Measurements from ENCODE around the gene RFTN1. TPM values are rescaled to one million over a fixed set of nuclear protein-coding genes. Genes with fewer than 3 reads are reported as not detected.
"Not testable (repeated sequence)": the region's sequence is repeated elsewhere in the genome, so short reads cannot be mapped to it uniquely, and the experiment has no call there.

Gene RFTN1
- total RNA-seq, 1 donor from 2014 or later: 3.1 TPM

DNA sequence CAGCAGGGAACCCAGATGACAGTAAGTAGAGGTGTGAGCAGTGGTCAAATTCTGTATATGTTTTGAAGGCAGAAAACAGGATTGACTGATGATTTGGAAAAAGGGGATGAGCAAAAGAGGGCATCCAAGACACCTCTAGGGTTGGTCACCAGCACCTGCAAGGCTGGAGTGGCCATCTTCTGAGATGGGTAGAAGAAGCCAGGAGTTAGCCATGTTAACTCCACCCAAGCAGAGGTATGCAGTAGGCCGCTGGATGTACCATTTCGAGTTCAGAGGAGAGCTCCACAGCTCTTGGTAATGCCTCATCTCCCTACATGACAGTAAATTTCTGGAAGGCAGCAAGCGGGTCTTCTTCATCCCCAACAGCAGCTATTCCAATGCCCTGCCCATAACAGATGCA, 7.0 kb downstream of the RFTN1 start:
- ATAC-seq: no peak

DNA sequence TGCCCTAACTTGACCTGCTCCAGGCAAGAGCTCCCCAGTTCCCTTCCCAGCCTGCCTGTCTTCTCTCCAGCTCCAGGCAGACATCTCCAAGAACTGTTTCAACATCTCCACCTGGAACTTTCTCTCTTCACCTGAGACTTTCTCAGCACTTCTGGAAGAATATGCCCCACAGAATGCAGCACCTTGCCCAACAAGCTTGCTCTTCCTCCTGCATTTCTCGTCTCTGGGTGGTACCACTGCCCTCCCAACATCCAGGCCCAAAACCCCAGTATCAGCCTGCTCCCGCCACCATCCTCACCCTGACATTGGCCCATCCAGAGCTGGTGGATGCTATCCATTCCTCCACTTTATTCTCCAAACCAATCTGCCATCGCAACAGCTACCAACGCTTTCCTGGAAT, 8.8 kb downstream of the RFTN1 start:
- no peak for ATAC-seq

DNA sequence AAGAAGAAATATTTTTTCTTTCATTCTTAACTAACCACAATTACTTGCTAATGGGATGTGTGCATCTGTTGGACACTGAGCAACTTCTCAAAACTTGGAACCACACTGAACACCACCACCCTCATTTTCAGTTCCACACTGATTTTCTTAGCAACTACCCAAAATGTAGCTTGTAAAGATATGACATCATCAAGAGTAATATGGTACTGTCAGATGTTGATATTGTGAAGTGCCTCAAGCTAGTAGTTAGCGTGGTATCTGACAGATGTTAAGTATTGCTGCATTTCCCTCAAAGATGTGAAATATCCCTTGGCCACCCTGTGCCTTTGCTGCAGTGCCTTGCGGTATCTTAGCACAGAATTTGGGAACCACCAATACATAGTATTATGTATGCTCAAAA, 9.3 kb downstream of the RFTN1 start:
- peak; percentile 20 for ATAC-seq

DNA sequence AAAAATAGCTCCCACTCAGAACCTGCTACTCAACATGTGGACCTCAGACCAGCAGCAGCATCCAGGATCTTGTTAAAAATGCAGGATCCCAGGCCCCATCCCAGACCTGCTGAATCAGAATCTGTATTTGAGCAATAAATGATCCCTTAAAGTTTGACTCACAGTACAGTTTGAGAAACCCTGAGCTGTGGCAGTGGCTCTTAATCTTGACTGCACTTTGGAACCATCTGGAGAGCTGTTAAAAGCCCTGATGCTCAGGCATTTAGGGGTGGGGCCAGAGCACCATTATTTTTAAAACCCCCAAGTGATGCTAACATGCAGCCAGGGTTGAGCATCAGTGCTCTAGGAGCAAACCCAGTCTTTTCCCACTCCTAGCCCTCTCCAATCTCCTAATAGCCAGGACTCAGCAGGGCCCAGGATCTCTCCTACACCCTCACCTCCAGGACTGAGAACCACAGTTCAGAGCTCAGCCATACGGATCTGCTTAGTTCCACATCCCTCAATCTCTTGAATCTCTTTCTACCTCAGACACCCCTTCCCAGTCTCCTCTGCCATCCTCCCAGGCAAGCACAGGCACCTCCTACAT, 10.2 kb downstream of the RFTN1 start:
- ATAC-seq: no peak

DNA sequence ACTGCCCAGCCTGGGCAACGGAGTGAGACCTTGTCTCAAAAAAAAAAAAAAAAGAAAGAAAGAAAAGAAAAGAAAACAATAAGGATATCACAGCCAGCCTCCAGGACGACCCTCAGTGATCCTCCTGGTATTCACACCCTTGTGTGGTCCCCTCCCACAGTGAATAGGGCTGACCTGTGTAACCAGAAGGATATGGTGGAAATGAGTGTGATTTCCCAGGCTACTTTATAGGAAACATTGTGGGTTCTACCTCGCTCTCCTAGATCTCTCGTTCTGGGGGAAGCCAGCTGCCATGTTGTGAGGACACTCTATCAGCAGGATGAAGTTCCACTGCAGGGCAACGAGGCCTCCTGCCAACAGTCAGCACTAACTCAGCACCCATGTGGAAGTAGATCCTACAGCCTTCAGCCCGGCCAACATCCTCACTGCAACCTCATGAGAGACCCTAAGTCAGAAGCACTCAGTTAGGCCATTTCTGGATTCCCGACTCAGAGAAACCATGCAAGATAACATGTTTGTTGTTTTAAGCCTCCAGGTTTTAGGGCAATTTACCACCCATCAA, 11.1 kb downstream of the RFTN1 start:
- ATAC-seq: no peak

DNA sequence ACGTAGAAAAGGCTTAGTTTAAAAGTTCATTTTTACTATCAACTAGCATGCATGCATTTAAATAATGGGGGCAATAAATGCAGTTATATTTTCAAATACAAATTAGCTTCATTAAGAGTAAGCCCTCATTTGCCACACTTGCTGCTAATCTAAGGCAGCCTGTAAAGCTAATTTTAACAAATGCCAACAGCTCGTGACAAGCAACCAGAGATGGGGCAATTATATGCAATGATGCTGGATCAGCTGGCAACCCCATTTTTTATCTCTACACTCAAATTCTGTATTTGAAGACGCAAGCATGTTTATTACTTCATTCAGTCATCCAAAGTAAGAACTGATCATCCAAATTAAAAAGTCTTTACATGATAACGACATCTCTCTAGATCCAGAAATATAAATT, 12.1 kb downstream of the RFTN1 start:
- no peak for ATAC-seq

DNA sequence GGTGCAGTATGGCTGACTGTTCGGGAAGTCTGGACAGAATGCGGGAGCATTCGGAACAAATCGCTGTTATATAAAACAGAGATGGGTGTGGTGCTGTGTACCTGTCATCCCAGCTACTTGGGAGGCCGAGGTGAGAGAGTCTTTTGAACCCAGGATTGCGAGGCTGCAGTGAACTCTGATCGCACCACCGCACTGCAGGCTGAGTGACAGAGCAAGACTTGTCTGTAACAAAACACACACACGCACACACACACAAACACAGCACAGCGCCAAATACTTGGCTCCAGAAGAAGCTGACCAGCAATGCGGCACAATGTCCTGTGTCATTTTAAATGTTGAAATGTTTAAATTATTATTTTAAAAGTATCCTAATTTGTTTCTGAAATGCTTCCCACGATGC, 12.6 kb downstream of the RFTN1 start:
- ATAC-seq: no peak

DNA sequence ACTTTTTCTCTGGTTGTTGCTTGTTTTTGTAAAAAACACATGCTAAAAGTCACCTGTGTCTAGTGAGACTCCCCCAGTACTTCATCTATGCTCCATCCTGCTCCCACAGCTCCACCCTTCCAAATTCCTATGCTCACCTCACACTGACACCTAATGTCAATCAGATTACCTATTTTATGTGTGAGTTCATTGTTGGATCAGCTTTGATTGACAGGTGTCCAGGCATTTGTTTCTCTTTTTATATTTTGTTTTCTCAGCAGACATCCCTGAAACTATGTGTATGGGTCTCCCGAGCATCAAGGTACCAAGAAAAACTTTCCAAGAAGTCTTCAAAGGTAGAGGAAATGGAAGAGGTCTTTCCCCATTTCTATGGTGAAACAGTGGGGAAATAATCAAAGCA, 13.4 kb downstream of the RFTN1 start:
- no peak for ATAC-seq

DNA sequence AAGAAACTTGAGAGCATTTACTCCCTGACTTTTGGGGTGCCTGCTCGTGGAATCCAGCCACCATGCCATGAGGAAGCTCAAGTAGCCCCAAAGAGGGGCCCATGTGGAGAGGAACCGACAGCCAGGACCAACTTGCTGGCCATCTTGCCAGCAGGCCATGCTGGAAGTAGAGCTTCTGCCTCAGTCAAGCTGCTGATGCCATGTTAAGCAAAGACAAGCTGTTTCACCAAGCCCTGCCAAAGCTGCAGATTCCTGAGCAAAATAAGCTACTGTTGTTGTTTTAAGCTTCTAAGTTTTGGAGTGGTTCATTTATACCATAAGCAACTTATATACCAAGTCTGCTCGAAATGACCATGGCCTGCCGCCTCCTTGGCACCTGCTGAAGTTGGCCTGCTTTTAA, 14.1 kb downstream of the RFTN1 start:
- ATAC-seq: no peak

DNA sequence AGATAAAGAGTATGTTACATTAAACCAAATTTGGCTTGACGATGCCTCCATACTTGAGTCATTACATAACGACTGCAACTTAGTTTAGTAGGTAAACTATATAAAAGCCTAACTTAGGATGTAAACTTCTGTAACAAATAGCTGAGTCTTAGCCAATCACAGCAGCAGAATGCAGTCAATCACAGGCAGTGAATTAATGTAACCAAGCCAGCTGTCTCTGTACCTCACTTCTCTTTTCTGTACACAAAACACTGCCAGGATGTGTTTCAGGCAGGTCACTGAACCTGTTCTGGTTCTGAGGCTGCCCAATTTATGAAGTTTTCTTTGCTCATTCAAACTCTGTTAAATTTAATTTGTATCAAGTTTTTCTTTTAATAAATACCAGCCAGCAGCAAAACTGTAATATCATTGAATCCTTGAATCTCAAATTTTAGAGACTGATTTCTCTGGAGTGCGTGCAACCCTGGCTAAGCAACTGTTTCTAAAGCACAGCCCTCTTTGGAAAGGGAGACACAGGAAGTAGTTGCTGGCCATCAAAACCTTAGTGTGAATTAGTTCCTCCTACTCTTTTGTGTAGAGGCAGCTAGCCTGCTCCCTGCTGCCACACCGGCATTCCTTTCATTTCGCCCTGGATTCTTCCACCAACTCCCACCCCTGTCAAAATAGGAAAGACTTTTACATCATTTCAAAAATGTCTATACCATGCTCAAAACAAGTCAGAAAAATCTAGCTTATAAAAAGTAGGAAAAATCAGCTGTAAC, 15.2 kb downstream of the RFTN1 start:
- ATAC-seq: no peak

DNA sequence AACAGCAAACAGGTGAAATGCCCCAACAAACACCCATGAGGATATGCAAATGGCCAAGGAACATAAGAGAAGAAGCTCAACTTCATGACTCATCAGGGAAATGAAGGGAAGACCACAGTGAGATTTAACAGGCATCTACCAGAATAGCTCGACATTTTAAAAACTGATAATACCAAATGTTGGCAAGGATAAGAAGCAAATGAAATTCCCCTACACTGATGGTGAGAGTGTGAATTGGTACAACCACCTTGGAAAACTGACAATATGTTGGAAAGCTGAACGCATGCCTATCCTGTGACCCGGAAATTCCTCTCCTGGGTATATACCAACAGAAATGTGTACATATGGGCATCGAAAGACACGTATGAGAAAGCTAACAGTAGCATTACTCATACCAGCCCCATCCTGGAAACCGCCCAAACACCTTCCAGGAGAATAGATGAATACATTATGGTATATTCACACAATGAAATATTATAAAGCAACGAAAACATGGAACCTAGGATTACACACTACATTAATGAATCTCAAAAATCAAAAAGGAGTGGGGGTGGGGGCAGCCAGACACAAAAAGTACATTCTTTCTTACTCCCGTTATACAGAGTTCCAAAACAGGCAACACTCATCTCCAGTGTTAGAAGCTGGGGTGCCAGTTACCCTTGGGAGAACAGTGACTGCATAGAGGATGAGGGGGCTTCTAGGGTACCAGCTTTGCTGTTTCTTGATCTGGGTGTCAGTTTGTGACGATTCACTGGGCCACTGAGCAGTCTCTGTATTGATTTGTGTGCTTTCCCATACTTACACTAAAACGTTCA, 16.9 kb downstream of the RFTN1 start:
- ATAC-seq: peak; percentile 33

DNA sequence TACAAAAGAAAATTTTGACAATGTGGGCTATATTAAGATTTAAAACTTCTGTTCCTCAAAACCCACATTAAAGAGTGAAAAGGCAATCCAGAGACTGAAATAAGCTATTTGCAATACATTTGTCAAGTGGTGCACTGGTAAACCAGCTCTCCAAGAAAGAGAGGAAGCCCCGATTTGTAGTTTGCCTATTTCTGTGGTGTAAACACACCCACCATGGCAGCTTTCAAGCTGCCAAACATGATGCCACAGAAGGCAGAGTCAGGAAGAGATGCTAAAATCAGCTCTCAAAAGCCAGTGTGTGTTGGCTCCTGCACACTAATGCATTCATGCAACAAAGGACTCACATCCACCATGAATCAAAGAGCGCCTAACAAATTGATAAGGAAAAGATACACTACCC, 17.5 kb downstream of the RFTN1 start:
- no peak for ATAC-seq

DNA sequence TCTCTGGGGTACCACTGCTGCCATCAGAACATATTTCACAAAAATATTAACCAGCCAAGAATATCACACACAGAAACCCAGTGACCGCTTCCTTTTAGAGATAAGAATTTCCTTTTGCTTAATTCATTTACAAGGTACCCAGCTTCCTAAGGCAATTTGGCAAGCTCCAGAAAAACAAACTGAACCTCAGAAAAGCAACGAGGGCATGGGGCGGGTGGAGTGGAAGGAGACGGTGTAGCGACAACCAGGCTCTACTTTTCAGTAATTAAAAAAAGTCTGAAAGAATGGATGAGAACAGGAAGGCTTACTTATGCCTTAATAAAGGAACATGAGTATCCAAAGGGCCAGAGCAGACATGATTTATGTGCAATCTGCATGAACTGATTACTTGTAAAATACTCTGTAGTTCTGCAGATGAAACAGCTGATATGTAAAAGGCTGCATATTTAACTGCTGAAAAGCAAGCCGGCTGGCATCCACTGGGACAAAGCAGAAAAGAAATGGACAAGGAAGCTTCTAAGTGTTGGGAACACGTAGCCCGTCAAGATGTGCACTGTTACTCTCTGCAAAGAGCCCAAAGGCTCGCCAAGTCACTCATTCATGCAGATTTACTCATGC, 18.6 kb downstream of the RFTN1 start:
- no peak for ATAC-seq

DNA sequence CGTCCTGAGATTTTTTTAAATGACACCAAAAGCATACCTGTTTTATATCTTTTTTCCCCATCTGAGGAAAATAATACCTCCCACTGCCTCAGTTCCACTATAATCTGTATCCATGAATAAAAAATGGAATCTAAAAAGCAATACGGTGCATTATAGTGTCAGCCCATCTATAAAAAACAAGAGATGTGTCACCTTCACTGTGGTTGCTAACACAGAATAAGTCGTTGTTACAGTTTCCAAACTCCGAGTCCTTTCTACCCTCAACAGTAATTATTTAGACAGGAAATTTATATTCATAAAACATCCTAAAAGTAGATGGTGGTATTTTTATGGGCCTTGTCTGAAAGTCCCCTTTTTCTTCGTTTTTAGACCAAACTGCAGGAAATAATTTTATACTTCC, 19.4 kb downstream of the RFTN1 start:
- ATAC-seq: no peak

DNA sequence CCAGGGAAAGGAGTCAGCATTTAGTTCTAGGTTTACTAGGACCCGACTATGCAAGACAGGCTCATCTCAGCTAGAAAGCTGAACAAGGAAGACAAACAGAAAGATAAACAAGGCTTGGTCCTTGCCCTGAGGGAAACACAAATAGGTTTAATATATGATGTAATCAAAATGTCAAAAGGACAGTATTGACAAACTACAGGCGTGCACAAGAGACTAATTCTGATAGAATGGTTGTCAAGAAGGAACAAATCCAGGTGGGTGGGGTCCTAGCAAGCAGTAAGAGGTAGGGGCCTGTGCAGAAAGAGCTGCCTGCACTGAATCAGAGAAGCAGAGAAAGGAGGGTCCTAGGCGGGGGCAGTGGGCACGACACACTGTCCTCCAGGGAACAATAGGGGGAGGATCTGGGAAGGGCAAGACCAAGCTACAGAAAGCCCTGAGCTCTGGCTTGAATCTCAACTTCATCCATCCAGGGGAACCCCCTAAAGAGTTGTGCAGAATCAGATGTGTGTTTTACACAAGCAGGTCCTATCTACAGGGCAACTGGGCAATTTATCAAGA, 23.4 kb downstream of the RFTN1 start:
- no peak for ATAC-seq

DNA sequence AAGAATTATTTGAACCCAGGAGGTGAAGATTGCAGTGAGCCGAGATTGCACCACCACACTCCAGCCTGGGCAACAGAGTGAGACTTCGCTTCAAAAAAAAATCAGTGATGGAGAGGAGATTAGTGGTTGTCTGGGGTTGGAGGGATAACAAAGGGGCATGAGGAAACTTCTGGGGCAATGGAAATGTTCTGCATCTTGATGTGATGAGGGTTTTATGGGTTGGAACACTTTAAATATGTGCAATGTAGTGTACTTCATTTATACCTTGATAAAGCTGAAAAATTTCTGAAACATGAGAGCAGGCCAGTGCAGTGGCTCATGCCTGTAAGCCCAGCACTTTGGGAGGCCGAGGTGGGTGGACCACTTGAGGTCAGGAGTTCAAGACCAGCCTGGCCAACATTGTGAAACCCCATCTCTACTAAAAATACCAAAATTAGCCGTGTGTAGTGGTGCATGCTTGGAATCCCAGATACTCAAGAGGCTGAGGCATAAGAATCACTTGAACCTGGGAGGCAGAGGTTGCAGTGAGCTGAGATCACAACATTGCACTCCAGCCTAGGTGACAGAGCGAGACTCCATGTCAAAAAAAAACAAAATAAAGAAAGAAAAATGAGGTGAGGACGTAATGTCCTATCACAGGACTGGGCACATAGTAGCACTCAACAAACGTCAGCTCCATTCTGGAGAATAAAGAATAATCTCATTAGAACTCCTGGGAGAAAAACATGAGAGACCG, 24.0 kb downstream of the RFTN1 start:
- ATAC-seq: not testable (repeated sequence)

DNA sequence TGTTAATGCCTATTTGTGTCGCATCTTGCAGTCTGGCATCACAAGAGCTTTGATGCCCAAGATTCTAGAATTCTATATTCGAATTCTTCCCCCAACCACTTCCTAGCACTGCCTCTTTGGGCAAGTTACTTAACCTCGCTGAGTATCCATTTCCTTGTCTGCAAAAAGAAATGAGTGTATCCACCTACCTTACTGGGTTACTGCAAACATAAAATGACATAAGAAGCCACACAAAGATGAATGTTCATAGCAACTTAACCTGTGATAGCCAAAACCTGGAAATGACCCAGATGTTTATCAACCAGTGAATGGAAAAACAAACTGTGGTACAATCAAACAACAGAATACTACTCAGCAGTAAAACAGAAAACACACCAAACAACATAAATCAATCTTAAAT, 24.9 kb downstream of the RFTN1 start:
- ATAC-seq: no peak

DNA sequence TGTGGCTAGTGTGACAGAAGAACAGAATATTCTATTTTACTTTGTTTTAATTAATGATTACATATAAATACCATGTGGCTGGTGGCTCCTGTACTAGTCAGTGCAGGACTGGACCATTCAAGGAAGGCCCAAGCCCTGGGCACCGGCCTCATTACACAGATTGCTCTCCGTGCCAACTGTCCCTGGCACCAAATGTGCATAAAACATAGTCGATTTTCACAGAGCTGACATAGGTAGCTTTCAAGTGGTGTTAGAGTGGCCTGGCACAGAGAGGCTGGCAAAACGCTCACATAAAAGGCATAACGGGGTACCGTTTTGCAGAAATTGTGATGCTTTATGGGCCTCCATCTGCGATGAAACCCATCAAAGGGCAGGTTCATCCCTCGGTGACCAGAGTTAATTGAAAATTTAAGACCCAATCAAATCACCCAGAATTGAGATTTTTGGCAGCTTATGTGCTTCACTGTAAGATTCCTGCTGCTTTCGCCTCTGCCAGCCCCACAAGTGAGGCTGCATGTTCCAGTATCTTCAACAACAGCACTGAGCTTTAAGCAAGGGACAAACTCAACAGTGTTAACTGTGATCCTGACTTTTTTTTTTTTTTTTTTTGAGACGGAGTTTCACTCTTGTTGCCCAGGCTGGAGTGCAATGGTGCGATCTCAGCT, 25.9 kb downstream of the RFTN1 start:
- no peak for ATAC-seq

DNA sequence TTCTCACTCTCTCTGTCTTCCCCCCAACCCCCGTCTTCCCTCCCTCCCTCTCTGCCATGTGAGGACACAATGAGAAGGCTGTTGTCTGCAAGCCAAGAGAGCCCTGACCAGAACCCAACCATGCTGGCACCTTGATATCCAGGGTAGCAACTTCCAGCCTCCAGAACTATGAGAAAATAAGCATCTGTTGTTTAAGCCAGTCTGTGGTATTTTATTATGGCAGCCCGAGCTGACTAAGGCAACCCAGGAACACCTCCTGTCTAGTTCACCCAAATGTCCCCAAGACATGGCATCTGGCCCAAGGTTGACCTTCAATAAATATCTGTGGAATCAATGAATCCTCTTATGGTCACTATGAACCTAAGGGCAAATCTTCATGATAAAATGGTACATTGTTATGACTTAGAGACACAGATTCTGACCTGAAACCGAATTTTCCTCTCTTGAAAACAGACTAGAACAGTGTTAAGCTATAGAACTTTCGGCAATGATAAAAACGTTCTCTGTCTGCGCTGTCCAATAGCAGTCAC, 26.5 kb downstream of the RFTN1 start:
- no peak for ATAC-seq

DNA sequence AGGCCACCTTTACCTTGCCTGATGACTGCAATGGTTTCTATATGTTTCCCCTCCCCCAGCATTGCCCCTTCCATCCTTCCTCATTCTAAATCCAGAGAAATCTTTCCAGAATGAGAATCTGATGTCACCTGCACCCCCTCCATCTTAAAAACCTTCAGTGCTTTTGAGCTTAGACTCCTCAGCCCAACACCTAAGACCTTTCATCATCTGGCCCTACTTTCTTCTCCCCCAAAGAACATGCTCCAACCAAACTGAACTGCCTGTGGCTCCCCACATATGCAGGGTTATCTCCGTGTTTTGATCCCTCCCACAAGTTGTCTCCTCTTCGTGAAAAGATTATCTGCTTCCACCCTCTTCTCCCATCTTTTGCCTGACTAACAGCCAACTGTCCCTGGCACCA, 27.3 kb downstream of the RFTN1 start:
- no peak for ATAC-seq

DNA sequence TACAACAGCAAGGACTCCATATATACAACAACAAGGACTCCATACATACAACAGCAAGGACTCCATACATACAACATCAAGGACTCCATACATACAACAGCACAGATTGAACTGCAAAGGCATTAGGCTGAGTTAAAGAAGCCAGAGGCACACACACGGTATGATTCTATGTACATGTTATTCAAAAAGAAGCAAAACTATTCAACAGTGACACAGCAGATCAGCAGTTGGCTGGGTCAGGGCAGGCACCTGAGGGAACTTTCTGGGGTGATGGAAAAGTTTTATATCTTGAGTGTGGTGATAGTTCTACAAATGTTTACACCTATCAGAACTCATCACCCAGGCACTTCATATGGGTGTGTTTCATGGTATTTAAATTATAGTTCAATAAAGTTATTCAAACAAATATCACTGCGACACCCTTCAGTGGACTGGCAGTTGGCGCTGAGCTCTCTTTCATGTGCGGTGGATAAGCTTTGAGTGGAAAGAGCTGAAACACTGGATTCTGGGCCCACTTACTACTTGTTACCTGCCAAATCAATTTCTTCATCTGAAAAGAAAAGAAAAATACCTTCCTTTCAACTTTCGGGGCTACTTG, 28.0 kb downstream of the RFTN1 start:
- ATAC-seq: no peak

All from esophagus mucosa (tissue), 1 donor.